Testis (tissue), 2 donors: Measurements from ENCODE around the gene MED12L.

ENCODE experiments used
- CTCF ChIP-seq, 3 experiments: fragments of 450-650 bp in 2 of 3; fragments of 200-600 bp in 1 of 3; sonication (generic) in 1 of 3; IDR thresholded peaks; one replicate each; pipeline ENCODE4 v1.5.1; 2016 to 2019; ENCODE audit warnings: antibody characterized with exemption in 3 of 3, mild to moderate bottlenecking in 2 of 3, moderate library complexity in 1 of 3
- POLR2A ChIP-seq: fragments of 450-650 bp; IDR thresholded peaks from one replicate; pipeline ENCODE4 v1.6.1; 2017; ENCODE audit warnings: antibody characterized with exemption, mild to moderate bottlenecking, moderate library complexity

GRCh38 chr3:151183265-151183671, 97.8 kb downstream of the MED12L start:
- no peak for TF ChIP-seq CTCF (IDR thresholded peaks at IDR 0.05)
- no peak for TF ChIP-seq POLR2A
